Activated T-helper 1 cell treated with anti-CD3 and anti-CD28 coated beads, Interleukin-12 subunit alpha, Interleukin-12 subunit beta, Interleukin-2, Interleukin-4 antibody, amounts not matched to agents 30 ng/mL and 10 ng/mL and 1 ng/mL, durations not matched to agents 14 hours and 24 hours and 36 hours (primary cell): ENCODE measurements around the gene BCL6B. TPM values are rescaled to one million over a fixed set of nuclear protein-coding genes. Genes with fewer than 3 reads are reported as not detected.
"Not testable (repeated sequence)": the region's sequence is repeated elsewhere in the genome, so short reads cannot be mapped to it uniquely, and the experiment has no call there.

ENCODE experiments used
- DNase-seq: peaks from one replicate; pipeline ENCODE4 v3.0.0; 2021; ENCODE audit warnings: low spot score
- H3K27ac Mint-ChIP-seq: one replicate; pipeline ENCODE4 v1.8.0; 2021; ENCODE audit warnings: mild to moderate bottlenecking, mixed read lengths
- H3K27me3 Mint-ChIP-seq: one replicate; pipeline ENCODE4 v1.8.0; 2022; ENCODE audit warnings: mild to moderate bottlenecking, moderate library complexity, mixed read lengths; ENCODE audit not compliant: insufficient read depth
- H3K36me3 Mint-ChIP-seq: one replicate; pipeline ENCODE4 v1.8.0; 2021; ENCODE audit warnings: low read depth, mixed read lengths
- H3K4me1 Mint-ChIP-seq: one replicate; pipeline ENCODE4 v1.8.0; 2021; ENCODE audit warnings: low read depth, mixed read lengths
- H3K4me3 Mint-ChIP-seq: one replicate; pipeline ENCODE4 v1.8.0; 2021; ENCODE audit warnings: mild to moderate bottlenecking, moderate library complexity, mixed read lengths
- H3K9me3 Mint-ChIP-seq: one replicate; pipeline ENCODE4 v1.8.0; 2021; ENCODE audit warnings: mixed read lengths
- intact Hi-C: fragments of 100-400 bp; cut with micrococcal nuclease; formaldehyde crosslinking; loops from one replicate; pipeline ENCODE4 v1.15.1; 2024
- total RNA-seq: library from RNA; stranded (reverse); gene quantifications from 2 replicates; pipeline ENCODE4 v1.2.3, GENCODE V29; 2022

Gene BCL6B
- total RNA-seq, 1 donor from 2014 or later, result 2.5 TPM

DNA sequence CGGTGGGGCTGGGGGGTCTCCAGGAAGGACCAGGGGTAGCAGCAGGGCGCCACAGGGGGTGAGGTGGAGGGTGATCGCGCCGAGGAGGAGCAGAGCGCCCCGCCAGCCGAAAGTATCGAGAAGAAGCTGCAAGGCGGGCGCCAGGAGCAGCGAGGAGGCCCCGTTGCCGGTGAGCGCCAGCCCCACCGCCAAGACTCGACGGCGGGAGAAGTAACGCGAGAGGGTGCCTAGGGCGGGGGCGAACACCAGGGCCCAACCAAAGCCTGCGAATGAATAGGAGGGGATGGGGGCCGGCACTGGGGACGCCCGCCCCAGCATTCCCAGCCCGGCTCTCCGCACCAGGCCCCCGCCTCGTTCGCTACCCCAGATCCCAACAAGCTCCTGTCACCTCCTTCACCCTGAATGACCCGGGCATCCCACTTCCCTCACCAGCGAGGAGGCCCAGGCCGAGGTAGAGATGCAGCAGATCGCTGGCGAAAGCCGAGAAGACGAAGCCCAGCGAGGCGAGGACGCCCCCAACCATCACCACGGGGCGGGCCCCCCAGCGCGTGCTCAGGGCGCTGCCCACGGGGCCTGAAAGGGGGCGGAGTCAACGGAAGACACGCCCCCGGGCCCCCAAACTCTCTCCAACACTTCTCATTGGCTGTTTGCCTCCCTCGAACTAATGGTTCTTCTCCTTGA is 19.8 kb downstream of the BCL6B start:
- intact Hi-C loops, result no loop called here
- Mint-ChIP-seq H3K9me3 (no peaks in the 10 kb centered on the region), H3K4me3 (peak overlapping the region; percentile 54), H3K4me1 (peaks cover 32% of the 10 kb centered on the region), H3K27me3 (peaks cover 10% of the 10 kb centered on the region), H3K36me3 (peaks cover 12% of the 10 kb centered on the region), H3K27ac (no peak overlapping the region)
- DNase-seq, result no peak

DNA sequence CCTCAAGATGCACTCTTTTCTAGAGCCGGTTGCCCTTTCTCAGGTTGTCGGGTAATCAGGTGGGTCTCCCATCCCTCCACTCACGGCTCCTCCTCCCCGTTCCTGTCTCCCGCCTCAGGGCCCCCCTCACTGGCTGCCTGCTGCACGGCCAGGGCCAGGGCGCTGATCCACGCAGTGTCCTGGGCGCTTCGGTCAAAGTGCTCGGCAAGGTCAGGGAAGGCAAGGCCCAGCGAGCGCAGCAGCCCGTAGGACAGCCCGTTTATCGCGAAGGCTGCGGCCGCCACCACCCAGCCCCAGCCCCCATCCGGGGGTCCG is 20.3 kb downstream of the BCL6B start:
- Mint-ChIP-seq H3K36me3 (peaks cover 12% of the 10 kb centered on the region), H3K27ac (no peak overlapping the region), H3K4me3 (peak overlapping the region; percentile 54), H3K4me1 (peaks cover 33% of the 10 kb centered on the region), H3K9me3 (no peaks in the 10 kb centered on the region), H3K27me3 (peaks cover 10% of the 10 kb centered on the region)
- no peak for DNase-seq
- intact Hi-C loops, result no loop called here

- intact Hi-C loops, result no loop called here
- Mint-ChIP-seq H3K4me1 (peaks cover 28% of the 10 kb centered on the region), H3K4me3 (peak within 1 kb of the TSS; percentile 54), H3K27me3 (peaks cover 10% of the 10 kb centered on the region), H3K9me3 (no peaks in the 10 kb centered on the region), H3K27ac (no peak within 1 kb of the TSS), H3K36me3 (peaks cover 9% of the 10 kb centered on the region)
- no peak for DNase-seq
These were observed 20.8 kb downstream of the BCL6B start, which contains the start of gene SLC16A11 for GRCh38 chr17:7043497-7044198. TSS of gene SLC16A11 (minus strand) at chr17:7044092. CDS start at chr17:7043513, 579 bp downstream.

DNA sequence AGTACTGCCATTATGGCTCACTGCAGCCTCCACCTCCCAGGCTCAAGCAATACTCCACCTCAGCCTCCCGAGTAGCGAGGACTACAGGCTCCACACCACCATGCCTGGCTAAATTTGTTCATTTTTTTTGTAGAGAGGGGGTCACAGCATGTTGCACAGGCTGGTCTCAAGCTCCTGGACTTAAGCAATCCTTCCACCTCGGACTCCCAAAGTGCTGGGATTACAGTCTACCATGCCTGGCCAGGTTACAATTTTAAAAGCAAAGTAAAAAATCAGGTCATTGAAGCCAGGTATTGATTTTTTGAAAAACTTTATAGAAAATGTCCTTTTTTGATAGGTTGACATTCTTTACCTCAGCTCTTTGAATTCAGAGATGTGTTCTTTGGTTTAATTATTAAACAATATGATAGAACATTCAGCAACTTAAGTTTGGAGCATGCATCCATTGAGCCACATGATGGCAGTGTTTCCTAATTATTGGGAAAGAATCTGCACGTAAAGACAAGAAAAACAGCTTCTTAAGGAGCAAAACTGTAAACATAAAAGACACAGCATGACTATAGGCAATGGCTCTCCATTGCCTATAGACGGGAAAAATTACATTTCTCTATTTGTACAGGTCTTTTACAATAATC is 22.8 kb downstream of the BCL6B start:
- no peak for DNase-seq
- Mint-ChIP-seq H3K36me3 (no peaks in the 10 kb centered on the region), H3K9me3 (no peaks in the 10 kb centered on the region), H3K4me3 (peak overlapping the region; percentile 66), H3K27ac (no peak overlapping the region), H3K27me3 (peaks cover 10% of the 10 kb centered on the region), H3K4me1 (peaks cover 20% of the 10 kb centered on the region)
- intact Hi-C loops, result loop anchor here (1.0 to 5.0 kb wide), 6 partner anchors 9 to 392 kb away; partner anchors contain the start of genes FGF11, SLC16A13 and TMEM102

GRCh38 chr17:7046127-7046724 is 23.4 kb downstream of the BCL6B start:
- peak overlapping the region; percentile 72 for H3K27ac Mint-ChIP-seq
- H3K36me3 Mint-ChIP-seq, result no peaks in the 10 kb centered on the region
- intact Hi-C loops, result loop anchor here (1.0 to 5.0 kb wide), 5 partner anchors 10 to 391 kb away; partner anchors contain the start of genes FGF11, SLC16A13 and TMEM102
- no peak for DNase-seq
- H3K27me3 Mint-ChIP-seq, result peaks cover 8% of the 10 kb centered on the region
- no peaks in the 10 kb centered on the region for H3K9me3 Mint-ChIP-seq
- peak overlapping the region; percentile 66 for H3K4me3 Mint-ChIP-seq
- H3K4me1 Mint-ChIP-seq, result peaks cover 20% of the 10 kb centered on the region

DNA sequence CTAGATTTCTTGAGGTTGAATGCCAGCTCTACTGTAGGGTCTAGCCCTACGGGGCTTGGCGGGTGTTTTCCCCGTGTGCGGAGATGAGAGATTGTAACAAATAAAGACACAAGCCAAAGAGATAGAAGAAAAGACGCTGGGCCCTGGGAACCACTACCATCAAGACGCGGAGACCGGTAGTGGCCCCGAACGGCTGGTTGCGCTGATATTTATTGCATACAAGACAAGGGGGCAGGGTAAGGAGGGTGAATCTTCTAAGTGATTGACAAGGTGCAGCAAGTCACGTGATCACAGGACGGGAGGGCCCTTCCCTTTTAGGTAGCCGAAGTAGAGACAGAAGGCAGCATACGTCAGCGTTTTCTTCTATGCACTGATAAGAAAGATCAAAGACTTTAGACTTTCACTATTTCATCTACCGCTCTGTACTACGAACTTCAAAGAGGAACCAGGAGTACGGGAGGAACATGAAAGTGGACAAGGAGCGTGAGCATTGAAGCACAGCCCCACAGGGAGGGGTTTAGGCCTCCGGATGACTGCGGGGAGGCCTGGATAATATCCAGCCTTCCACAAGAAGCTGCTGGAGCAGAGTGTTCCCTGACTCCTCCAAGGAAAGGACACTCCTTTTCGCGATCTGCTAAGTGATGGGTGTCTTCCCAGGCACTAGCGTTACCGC is 24.0 kb downstream of the BCL6B start:
- H3K9me3 Mint-ChIP-seq, H3K27me3 Mint-ChIP-seq, H3K36me3 Mint-ChIP-seq: not testable (repeated sequence)
- H3K4me3 Mint-ChIP-seq, result peak overlapping the region; percentile 66
- H3K27ac Mint-ChIP-seq, result peak overlapping the region; percentile 72
- intact Hi-C loops, result loop anchor here (1.0 to 5.0 kb wide), 6 partner anchors 11 to 390 kb away; partner anchors contain the start of genes FGF11, SLC16A13 and TMEM102
- H3K4me1 Mint-ChIP-seq, result peaks cover 21% of the 10 kb centered on the region
- DNase-seq, result peak; percentile 65

- DNase-seq, result no peak
- no peak overlapping the region for H3K27ac Mint-ChIP-seq
- no peaks in the 10 kb centered on the region for H3K9me3 Mint-ChIP-seq
- H3K4me3 Mint-ChIP-seq, result peak overlapping the region; percentile 39
- intact Hi-C loops, result loop anchor here (1.0 to 5.0 kb wide), 3 partner anchors 13 to 390 kb away; partner anchors contain the start of genes FGF11 and TMEM102
- no peaks in the 10 kb centered on the region for H3K36me3 Mint-ChIP-seq
- peaks cover 8% of the 10 kb centered on the region for H3K27me3 Mint-ChIP-seq
- peaks cover 24% of the 10 kb centered on the region for H3K4me1 Mint-ChIP-seq
These were observed 24.7 kb downstream of the BCL6B start for GRCh38 chr17:7047566-7047965.

GRCh38 chr17:7048968-7049367 is 26.1 kb downstream of the BCL6B start:
- Mint-ChIP-seq H3K4me3 (no peak overlapping the region), H3K27ac (no peak overlapping the region), H3K27me3 (peaks cover 5% of the 10 kb centered on the region), H3K36me3 (no peaks in the 10 kb centered on the region), H3K9me3 (no peaks in the 10 kb centered on the region), H3K4me1 (peaks cover 24% of the 10 kb centered on the region)
- no peak for DNase-seq
- intact Hi-C loops, result loop anchor here (5.0 kb wide), 1 partner anchor 388 kb away; the partner anchor contains the start of genes FGF11 and TMEM102

DNA sequence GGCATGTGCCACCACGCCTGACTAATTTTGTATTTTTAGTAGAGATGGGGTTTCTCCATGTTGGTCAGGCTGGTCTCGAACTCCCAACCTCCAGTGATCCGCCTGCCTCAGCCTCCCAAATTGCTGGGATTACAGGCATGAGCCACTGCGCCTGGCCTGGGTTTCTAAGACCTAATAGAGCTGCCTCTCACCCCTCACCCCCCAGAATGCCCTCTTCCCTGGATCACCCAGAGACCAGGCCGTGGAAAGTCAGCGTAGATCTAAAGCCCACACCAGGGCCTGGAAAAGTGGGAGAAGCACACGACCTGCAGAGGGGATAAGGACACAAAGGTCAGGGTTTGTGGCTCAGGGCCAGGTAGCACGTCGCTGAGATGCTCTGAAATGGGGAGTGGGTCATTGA is 27.7 kb downstream of the BCL6B start:
- H3K4me3 Mint-ChIP-seq, intact Hi-C loops, DNase-seq, H3K36me3 Mint-ChIP-seq, H3K9me3 Mint-ChIP-seq, H3K27ac Mint-ChIP-seq, H3K27me3 Mint-ChIP-seq: not testable (repeated sequence)
- peaks cover 24% of the 10 kb centered on the region for H3K4me1 Mint-ChIP-seq

DNA sequence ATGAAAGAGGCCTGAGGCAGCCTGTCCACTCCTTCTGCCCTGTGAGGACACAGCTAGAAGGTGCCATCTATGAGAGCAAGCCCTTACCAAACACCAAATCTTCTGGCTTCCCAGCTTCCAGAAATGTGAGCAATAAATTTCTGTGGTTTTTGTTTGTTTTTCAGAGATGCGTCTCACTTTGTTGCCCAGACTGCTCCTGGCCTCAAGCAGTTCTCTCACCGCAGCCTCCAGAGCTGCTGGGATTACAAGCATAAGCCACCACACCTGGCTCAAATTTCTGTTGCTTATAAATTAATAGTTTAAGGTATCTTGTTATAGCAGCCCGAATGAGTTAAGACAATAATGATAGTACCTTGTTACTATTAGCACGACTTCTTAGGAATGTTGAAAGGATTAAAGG is 33.5 kb downstream of the BCL6B start:
- H3K4me3 Mint-ChIP-seq, result no peak overlapping the region
- no peaks in the 10 kb centered on the region for H3K9me3 Mint-ChIP-seq
- H3K27ac Mint-ChIP-seq, result no peak overlapping the region
- peaks cover 19% of the 10 kb centered on the region for H3K4me1 Mint-ChIP-seq
- H3K36me3 Mint-ChIP-seq, result no peaks in the 10 kb centered on the region
- intact Hi-C loops, result no loop called here
- no peak for DNase-seq
- peaks cover 4% of the 10 kb centered on the region for H3K27me3 Mint-ChIP-seq

- peaks cover 4% of the 10 kb centered on the region for H3K27me3 Mint-ChIP-seq
- intact Hi-C loops, result no loop called here
- no peak overlapping the region for H3K27ac Mint-ChIP-seq
- no peaks in the 10 kb centered on the region for H3K36me3 Mint-ChIP-seq
- H3K4me1 Mint-ChIP-seq, result peaks cover 15% of the 10 kb centered on the region
- no peak for DNase-seq
- no peaks in the 10 kb centered on the region for H3K9me3 Mint-ChIP-seq
- no peak overlapping the region for H3K4me3 Mint-ChIP-seq
These were observed 36.1 kb downstream of the BCL6B start for GRCh38 chr17:7058831-7059447.
